ENCODE results near the gene TMX4. TPM values are rescaled to one million over a fixed set of nuclear protein-coding genes. Genes with fewer than 3 reads are reported as not detected.

Gene TMX4
- total RNA-seq, 2 experiments from 2014 or later, result 39.8 to 47.9 TPM

DNA sequence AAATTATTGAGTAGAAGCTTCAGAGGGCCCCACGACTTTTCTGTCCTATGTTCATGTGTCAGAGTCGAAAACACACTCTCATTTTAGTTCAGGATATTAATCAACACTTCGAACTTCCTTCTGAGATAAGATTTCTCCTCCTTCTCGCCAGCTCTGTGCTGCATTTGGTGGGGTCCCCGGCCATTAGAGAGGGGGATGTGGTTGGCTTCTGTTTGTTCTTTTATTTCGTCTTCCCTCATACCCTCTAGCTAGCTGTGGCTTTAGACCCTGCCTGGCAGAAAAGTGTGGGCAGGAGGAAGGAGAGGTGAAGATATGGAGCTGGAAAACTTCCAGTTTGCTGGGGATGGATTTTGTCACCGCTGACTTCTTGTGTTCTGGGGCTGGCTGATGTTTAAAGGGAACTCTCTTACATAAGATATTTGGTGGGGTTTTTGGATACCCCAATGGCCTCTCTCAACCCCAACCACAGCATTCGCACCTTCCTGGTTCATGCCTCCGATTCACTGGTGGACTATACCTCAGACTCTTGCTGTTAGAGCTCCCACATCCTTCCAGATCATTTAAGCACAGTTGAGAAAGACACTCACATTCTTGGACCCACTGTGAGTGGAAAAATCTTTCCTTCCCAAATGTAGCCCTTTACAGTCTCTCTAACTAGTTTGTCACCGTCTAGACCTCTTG, 30.7 kb upstream of the TMX4 start:
- CTCF ChIA-PET, result no interaction called here
- no peaks in the 10 kb centered on the region for H3K4me1 ChIP-seq (ENCODE audit: insufficient read depth, low read length)
- no peaks in the 10 kb centered on the region for H3K9me3 ChIP-seq (ENCODE audit: control insufficient read depth in 1 of 2, insufficient read depth in 1 of 2, low read length in 2 of 2)
- no peaks in the 10 kb centered on the region for H3K36me3 ChIP-seq (ENCODE audit: insufficient read depth, low read length)
- H3K27ac ChIP-seq (ENCODE audit: low read depth in 1 of 2, low read length in 2 of 2), result no peak overlapping the region
- H3K27me3 ChIP-seq (ENCODE audit: control insufficient read depth in 1 of 2, insufficient read depth in 2 of 2, low read length in 2 of 2), result no peaks in the 10 kb centered on the region
- no peaks in the 10 kb centered on the region for H3K4me1 Mint-ChIP-seq (ENCODE audit: low read depth)
- H3K4me3 Mint-ChIP-seq, result no peak overlapping the region
- no peaks in the 10 kb centered on the region for H3K36me3 Mint-ChIP-seq (ENCODE audit: low read depth)
- H3K27me3 Mint-ChIP-seq, result no peaks in the 10 kb centered on the region
- intact Hi-C loops (cut with DNase I, micrococcal nuclease), result no loop called here
- H3K4me3 ChIP-seq (ENCODE audit: low read length), result no peak overlapping the region
- POLR2A ChIA-PET, result no interaction called here
- H3K27ac Mint-ChIP-seq, result no peak overlapping the region
- DNase-seq (no peak), ATAC-seq (ENCODE audit: poor library complexity) (no peak)
- TF ChIP-seq, protein P1, sequence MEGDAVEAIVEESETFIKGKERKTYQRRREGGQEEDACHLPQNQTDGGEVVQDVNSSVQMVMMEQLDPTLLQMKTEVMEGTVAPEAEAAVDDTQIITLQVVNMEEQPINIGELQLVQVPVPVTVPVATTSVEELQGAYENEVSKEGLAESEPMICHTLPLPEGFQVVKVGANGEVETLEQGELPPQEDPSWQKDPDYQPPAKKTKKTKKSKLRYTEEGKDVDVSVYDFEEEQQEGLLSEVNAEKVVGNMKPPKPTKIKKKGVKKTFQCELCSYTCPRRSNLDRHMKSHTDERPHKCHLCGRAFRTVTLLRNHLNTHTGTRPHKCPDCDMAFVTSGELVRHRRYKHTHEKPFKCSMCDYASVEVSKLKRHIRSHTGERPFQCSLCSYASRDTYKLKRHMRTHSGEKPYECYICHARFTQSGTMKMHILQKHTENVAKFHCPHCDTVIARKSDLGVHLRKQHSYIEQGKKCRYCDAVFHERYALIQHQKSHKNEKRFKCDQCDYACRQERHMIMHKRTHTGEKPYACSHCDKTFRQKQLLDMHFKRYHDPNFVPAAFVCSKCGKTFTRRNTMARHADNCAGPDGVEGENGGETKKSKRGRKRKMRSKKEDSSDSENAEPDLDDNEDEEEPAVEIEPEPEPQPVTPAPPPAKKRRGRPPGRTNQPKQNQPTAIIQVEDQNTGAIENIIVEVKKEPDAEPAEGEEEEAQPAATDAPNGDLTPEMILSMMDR (IDR thresholded peaks at IDR 0.05), result no peak
- no peaks in the 10 kb centered on the region for H3K9me3 Mint-ChIP-seq

- POLR2A ChIA-PET, result no interaction called here
- Histone ChIP-seq H3K4me3 (ENCODE audit: low read length) (no peak overlapping the region), H3K9me3 (ENCODE audit: control insufficient read depth in 1 of 2, insufficient read depth in 1 of 2, low read length in 2 of 2) (no peaks in the 10 kb centered on the region), H3K27ac (ENCODE audit: low read depth in 1 of 2, low read length in 2 of 2) (no peak overlapping the region), H3K4me1 (ENCODE audit: insufficient read depth, low read length) (no peaks in the 10 kb centered on the region), H3K36me3 (ENCODE audit: insufficient read depth, low read length) (no peaks in the 10 kb centered on the region), H3K27me3 (ENCODE audit: control insufficient read depth in 1 of 2, insufficient read depth in 2 of 2, low read length in 2 of 2) (no peaks in the 10 kb centered on the region)
- no peaks in the 10 kb centered on the region for H3K27me3 Mint-ChIP-seq
- H3K36me3 Mint-ChIP-seq (ENCODE audit: low read depth), result no peaks in the 10 kb centered on the region
- no peaks in the 10 kb centered on the region for H3K9me3 Mint-ChIP-seq
- H3K4me3 Mint-ChIP-seq, result no peak overlapping the region
- no peak for ATAC-seq (ENCODE audit: poor library complexity)
- H3K4me1 Mint-ChIP-seq (ENCODE audit: low read depth), result no peaks in the 10 kb centered on the region
- TF ChIP-seq, protein P1 (IDR thresholded peaks at IDR 0.05), result no peak
- intact Hi-C loops (cut with DNase I, micrococcal nuclease), result loop anchor here in 1 of 2 experiments (5.0 kb wide), 1 partner anchor 83 kb away; the partner anchor contains the start of gene PLCB1
- CTCF ChIA-PET, result no interaction called here
- no peak for DNase-seq
- H3K27ac Mint-ChIP-seq, result no peak overlapping the region
These were observed 29.7 kb upstream of the TMX4 start for GRCh38 chr20:8049310-8049709.

DNA sequence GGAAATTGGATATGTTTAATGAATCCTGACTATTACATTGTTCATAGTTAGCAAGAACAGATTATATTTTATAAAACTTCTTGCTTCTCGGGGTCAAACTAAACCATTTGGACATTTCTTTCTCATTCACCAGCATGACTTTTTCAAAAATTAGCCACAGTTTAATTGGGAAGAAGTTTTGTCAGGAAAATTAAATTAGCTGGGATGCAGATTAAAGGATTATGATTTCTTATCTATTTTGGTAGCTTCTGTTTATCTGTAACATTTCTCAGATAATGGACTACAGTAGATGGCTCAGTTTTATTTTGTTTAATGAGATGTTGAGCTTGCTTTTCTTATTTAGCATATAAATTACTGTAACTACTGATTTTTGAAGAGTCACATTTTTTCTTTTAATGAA, 26.4 kb upstream of the TMX4 start:
- DNase-seq, result no peak
- no peaks in the 10 kb centered on the region for H3K36me3 ChIP-seq (ENCODE audit: insufficient read depth, low read length)
- no peaks in the 10 kb centered on the region for H3K4me1 ChIP-seq (ENCODE audit: insufficient read depth, low read length)
- ChIA-PET POLR2A (no interaction called here), CTCF (interaction anchor here (2.1 kb wide), 1 partner anchor 20 kb away, joined by 4 read pairs; no protein-coding TSS in a partner anchor)
- TF ChIP-seq, protein P1 (IDR thresholded peaks at IDR 0.05), result no peak
- intact Hi-C loops (cut with DNase I, micrococcal nuclease), result loop anchor here in 1 of 2 experiments (2.0 to 5.0 kb wide), 3 partner anchors 86 to 675 kb away; partner anchors contain the start of gene PLCB1
- ATAC-seq (ENCODE audit: poor library complexity), result no peak
- H3K27ac ChIP-seq (ENCODE audit: low read depth in 1 of 2, low read length in 2 of 2), result no peak overlapping the region
- Mint-ChIP-seq H3K9me3 (no peaks in the 10 kb centered on the region), H3K27me3 (peaks cover 9% of the 10 kb centered on the region), H3K4me3 (no peak overlapping the region), H3K27ac (no peak overlapping the region), H3K36me3 (ENCODE audit: low read depth) (no peaks in the 10 kb centered on the region), H3K4me1 (ENCODE audit: low read depth) (peaks cover 4% of the 10 kb centered on the region)
- H3K9me3 ChIP-seq (ENCODE audit: control insufficient read depth in 1 of 2, insufficient read depth in 1 of 2, low read length in 2 of 2), result no peaks in the 10 kb centered on the region
- H3K27me3 ChIP-seq (ENCODE audit: control insufficient read depth in 1 of 2, insufficient read depth in 2 of 2, low read length in 2 of 2), result peaks cover 0 to 7% of the 10 kb centered on the region in 2 experiments
- no peak overlapping the region for H3K4me3 ChIP-seq (ENCODE audit: low read length)

Measured in CD4-positive, alpha-beta T cell (primary cell).